Measurements from ENCODE around the gene ZNF416.

ZNF416 gene

GRCh38 chr19:57611113-57611512 lies 32.4 kb upstream of the ZNF416 start:
- no peak for TF ChIP-seq CTBP1 (IDR thresholded peaks at IDR 0.05; ENCODE audit: borderline replicate concordance)
- TF ChIP-seq L3MBTL2 (conservative IDR thresholded peaks at IDR 0.05): no peak
- TF ChIP-seq HDGF (IDR thresholded peaks at IDR 0.05; ENCODE audit: borderline replicate concordance): no peak
- TF ChIP-seq PKNOX1 (IDR thresholded peaks at IDR 0.05): no peak
- no peak for TF ChIP-seq LEF1 (IDR thresholded peaks at IDR 0.05; ENCODE audit: borderline replicate concordance)
- CTCF ChIA-PET: no interaction called here
- DNase-seq (ENCODE audit: extremely low spot score): no peak
- POLR2A ChIA-PET: no interaction called here

- no peak for DNase-seq (ENCODE audit: extremely low spot score)
- TF ChIP-seq ARNT (IDR thresholded peaks at IDR 0.05) (no peak), CTBP1 (IDR thresholded peaks at IDR 0.05; ENCODE audit: borderline replicate concordance) (no peak), PKNOX1 (IDR thresholded peaks at IDR 0.05) (no peak), LEF1 (IDR thresholded peaks at IDR 0.05; ENCODE audit: borderline replicate concordance) (no peak), ELF4 (IDR thresholded peaks at IDR 0.05) (no peak), ZNF384 (IDR thresholded peaks at IDR 0.05) (no peak), TARDBP (IDR thresholded peaks at IDR 0.05) (no peak), FOXM1 (IDR thresholded peaks at IDR 0.05; ENCODE audit: borderline replicate concordance) (no peak)
- ChIA-PET POLR2A (no interaction called here), CTCF (no interaction called here)
Observed at GRCh38 chr19:57606931-57607330, 28.2 kb upstream of the ZNF416 start.

- DNase-seq (ENCODE audit: extremely low spot score): peak; percentile 89
- ChIA-PET POLR2A (no interaction called here), CTCF (no interaction called here)
- TF ChIP-seq L3MBTL2 (conservative IDR thresholded peaks at IDR 0.05) (peak; percentile 48; the same call in 1 of the 2 replicates), CTBP1 (IDR thresholded peaks at IDR 0.05; ENCODE audit: borderline replicate concordance) (no peak)
Observed at GRCh38 chr19:57599761-57600383, 21.2 kb upstream of the ZNF416 start, which contains the start of gene ZNF530. Gene ZNF530, plus strand, starts transcription at chr19:57599885. Its CDS starts 4,461 bp downstream, at chr19:57604346.

- POLR2A ChIA-PET: no interaction called here
- no peak for DNase-seq (ENCODE audit: extremely low spot score)
- CTCF ChIA-PET: no interaction called here
- TF ChIP-seq LEF1 (IDR thresholded peaks at IDR 0.05; ENCODE audit: borderline replicate concordance) (no peak), SP1 (IDR thresholded peaks at IDR 0.05) (no peak), HDGF (IDR thresholded peaks at IDR 0.05; ENCODE audit: borderline replicate concordance) (no peak), ZNF384 (IDR thresholded peaks at IDR 0.05) (no peak)
Observed at GRCh38 chr19:57599377-57599760, 20.7 kb upstream of the ZNF416 start.

- no peak for TF ChIP-seq LEF1 (IDR thresholded peaks at IDR 0.05; ENCODE audit: borderline replicate concordance)
- TF ChIP-seq CTBP1 (IDR thresholded peaks at IDR 0.05; ENCODE audit: borderline replicate concordance): no peak
- ChIA-PET POLR2A (no interaction called here), CTCF (no interaction called here)
- no peak for DNase-seq (ENCODE audit: extremely low spot score)
Observed at GRCh38 chr19:57587529-57587928, 8.8 kb upstream of the ZNF416 start.

- ChIA-PET POLR2A (no interaction called here), CTCF (no interaction called here)
- DNase-seq (ENCODE audit: extremely low spot score): no peak
- TF ChIP-seq ZNF384 (IDR thresholded peaks at IDR 0.05): no peak
- TF ChIP-seq FOXA1 (IDR thresholded peaks at IDR 0.05): no peak
- TF ChIP-seq TARDBP (IDR thresholded peaks at IDR 0.05): no peak
- TF ChIP-seq CTBP1 (IDR thresholded peaks at IDR 0.05; ENCODE audit: borderline replicate concordance): no peak
- TF ChIP-seq HDGF (IDR thresholded peaks at IDR 0.05; ENCODE audit: borderline replicate concordance): no peak
- TF ChIP-seq PKNOX1 (IDR thresholded peaks at IDR 0.05): no peak
- TF ChIP-seq ARNT (IDR thresholded peaks at IDR 0.05): no peak
- TF ChIP-seq FOXK2 (IDR thresholded peaks at IDR 0.05): no peak
- no peak for TF ChIP-seq SP1 (IDR thresholded peaks at IDR 0.05)
- TF ChIP-seq SUZ12 (IDR thresholded peaks at IDR 0.05): no peak
- TF ChIP-seq NFRKB (IDR thresholded peaks at IDR 0.05): no peak
- no peak for TF ChIP-seq L3MBTL2 (conservative IDR thresholded peaks at IDR 0.05)
- no peak for TF ChIP-seq FOXM1 (IDR thresholded peaks at IDR 0.05; ENCODE audit: borderline replicate concordance)
- no peak for TF ChIP-seq LEF1 (IDR thresholded peaks at IDR 0.05; ENCODE audit: borderline replicate concordance)
- TF ChIP-seq BHLHE40 (IDR thresholded peaks at IDR 0.05; ENCODE audit: borderline replicate concordance): no peak
- TF ChIP-seq ELF4 (IDR thresholded peaks at IDR 0.05): no peak
Observed at GRCh38 chr19:57583521-57584416, 5.1 kb upstream of the ZNF416 start, which contains the start of gene ZIK1. Gene ZIK1, plus strand, starts transcription at chr19:57584145. Its CDS starts 212 bp downstream, at chr19:57584357.

- ChIA-PET POLR2A (no interaction called here), CTCF (no interaction called here)
- no peak for DNase-seq (ENCODE audit: extremely low spot score)
- no peak for TF ChIP-seq TARDBP (IDR thresholded peaks at IDR 0.05)
- TF ChIP-seq SP1 (IDR thresholded peaks at IDR 0.05): no peak
- TF ChIP-seq ELF4 (IDR thresholded peaks at IDR 0.05): no peak
- TF ChIP-seq ARNT (IDR thresholded peaks at IDR 0.05): no peak
Observed at GRCh38 chr19:57583104-57583520, 4.4 kb upstream of the ZNF416 start.
